ACC112 (cell line): ENCODE results near the gene PRPF8.
A peak's percentile ranks its signal among the peaks of the same experiment; 100 is the strongest.

Source experiments
- H2AFZ ChIP-seq: fragments of 200-600 bp; sonication (generic); one replicate; pipeline ENCODE4 v1.6.0; 2017; ENCODE audit warnings: antibody characterized with exemption, low read length; ENCODE audit not compliant: unreplicated experiment
- H3K27ac ChIP-seq: fragments of 200-600 bp; sonication (generic); 2 replicates; pipeline ENCODE4 v1.5.1; 2014; ENCODE audit warnings: low read depth, mild to moderate bottlenecking, antibody characterized with exemption, low read length, moderate library complexity
- H3K27me3 ChIP-seq: fragments of 200-600 bp; sonication (generic); 2 replicates; pipeline ENCODE4 v1.6.1; 2014; ENCODE audit warnings: mild to moderate bottlenecking, antibody characterized with exemption, low read length, moderate library complexity, mixed read lengths; ENCODE audit not compliant: insufficient read depth
- H3K36me3 ChIP-seq: fragments of 200-600 bp; sonication (generic); 2 replicates; pipeline ENCODE4 v1.6.1; 2016; ENCODE audit warnings: mild to moderate bottlenecking, antibody characterized with exemption, low read length, moderate library complexity, mixed read lengths; ENCODE audit not compliant: insufficient read depth
- H3K4me1 ChIP-seq: fragments of 200-600 bp; sonication (generic); one replicate; pipeline ENCODE4 v1.6.1; 2016; ENCODE audit warnings: low read length, mixed read lengths; ENCODE audit not compliant: insufficient read depth, unreplicated experiment, control insufficient read depth
- H3K4me3 ChIP-seq: fragments of 200-600 bp; sonication (generic); 2 replicates; pipeline ENCODE4 v1.5.1; 2014; ENCODE audit warnings: mild to moderate bottlenecking, low read depth, low read length
- H3K79me2 ChIP-seq: fragments of 200-600 bp; sonication (generic); one replicate; pipeline ENCODE4 v1.6.0; 2016; ENCODE audit warnings: low read length; ENCODE audit not compliant: control insufficient read depth, unreplicated experiment, insufficient read depth

PRPF8 gene

DNA sequence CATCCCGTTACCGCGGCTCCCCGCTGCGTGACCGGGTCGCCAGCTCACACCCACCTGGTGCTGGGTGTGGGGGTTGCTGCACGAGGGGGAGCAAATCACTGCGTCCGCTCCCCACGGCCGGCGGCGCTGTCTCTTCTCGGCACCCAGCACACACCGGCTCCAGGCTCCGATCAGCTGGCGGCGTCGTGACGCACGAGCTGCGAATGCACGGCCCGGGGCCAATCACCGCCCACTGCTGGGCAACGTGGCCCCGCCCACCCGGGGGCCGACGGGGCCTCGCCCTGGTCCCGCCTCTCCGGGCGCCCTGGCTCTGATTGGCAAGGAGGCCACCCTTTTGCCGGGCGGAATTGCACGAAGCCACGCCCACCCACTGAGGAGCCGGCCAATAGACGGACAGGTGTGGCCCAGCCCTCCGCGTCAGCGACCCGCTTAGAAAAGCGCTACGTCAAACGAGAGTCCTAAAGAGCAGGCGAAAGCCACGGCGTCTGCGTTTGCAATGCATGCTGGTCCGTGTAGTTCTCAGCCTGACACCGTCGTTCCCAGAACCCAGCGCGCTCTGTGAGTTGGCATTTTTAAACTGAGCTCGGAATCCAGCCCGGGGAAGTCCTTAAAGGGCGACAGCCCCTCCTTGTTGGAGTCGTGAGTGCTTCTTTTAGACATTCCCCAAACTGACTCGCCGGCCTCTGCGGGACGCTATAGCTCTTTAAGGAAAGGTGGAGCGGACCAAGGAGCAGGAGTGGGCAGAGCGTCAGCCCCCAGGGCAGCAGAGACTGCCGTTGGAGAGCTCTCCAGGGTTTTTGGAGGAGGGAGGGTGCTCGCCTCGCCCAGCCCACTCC is 31.6 kb upstream of the PRPF8 start:
- Histone ChIP-seq H3K36me3 (peaks cover 29% of the 10 kb centered on the region), H2AFZ (no peak overlapping the region), H3K27ac (peak overlapping the region; percentile 99), H3K27me3 (no peaks in the 10 kb centered on the region), H3K4me3 (peak overlapping the region; percentile 95), H3K4me1 (peaks cover 42% of the 10 kb centered on the region), H3K79me2 (peaks cover 41% of the 10 kb centered on the region)

DNA sequence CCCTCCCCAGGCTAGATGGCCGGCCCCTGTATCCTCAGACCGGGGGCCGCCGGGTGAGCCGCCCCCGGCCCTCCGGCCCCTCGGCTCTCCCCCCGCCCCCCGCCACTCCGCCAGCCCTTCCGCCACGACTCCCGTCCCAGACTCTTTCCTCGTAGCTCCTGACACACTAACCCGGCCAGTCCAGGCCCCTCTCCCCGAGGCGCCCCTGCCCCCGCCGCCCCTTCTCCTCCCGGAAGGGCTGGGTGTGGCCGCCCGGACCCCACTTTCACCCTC is 31.1 kb upstream of the PRPF8 start:
- Histone ChIP-seq H3K4me3 (peak overlapping the region; percentile 95), H3K4me1 (peaks cover 45% of the 10 kb centered on the region), H3K27ac (peak overlapping the region; percentile 97), H2AFZ (no peak overlapping the region), H3K27me3 (no peaks in the 10 kb centered on the region), H3K36me3 (peaks cover 29% of the 10 kb centered on the region), H3K79me2 (peaks cover 41% of the 10 kb centered on the region)

DNA sequence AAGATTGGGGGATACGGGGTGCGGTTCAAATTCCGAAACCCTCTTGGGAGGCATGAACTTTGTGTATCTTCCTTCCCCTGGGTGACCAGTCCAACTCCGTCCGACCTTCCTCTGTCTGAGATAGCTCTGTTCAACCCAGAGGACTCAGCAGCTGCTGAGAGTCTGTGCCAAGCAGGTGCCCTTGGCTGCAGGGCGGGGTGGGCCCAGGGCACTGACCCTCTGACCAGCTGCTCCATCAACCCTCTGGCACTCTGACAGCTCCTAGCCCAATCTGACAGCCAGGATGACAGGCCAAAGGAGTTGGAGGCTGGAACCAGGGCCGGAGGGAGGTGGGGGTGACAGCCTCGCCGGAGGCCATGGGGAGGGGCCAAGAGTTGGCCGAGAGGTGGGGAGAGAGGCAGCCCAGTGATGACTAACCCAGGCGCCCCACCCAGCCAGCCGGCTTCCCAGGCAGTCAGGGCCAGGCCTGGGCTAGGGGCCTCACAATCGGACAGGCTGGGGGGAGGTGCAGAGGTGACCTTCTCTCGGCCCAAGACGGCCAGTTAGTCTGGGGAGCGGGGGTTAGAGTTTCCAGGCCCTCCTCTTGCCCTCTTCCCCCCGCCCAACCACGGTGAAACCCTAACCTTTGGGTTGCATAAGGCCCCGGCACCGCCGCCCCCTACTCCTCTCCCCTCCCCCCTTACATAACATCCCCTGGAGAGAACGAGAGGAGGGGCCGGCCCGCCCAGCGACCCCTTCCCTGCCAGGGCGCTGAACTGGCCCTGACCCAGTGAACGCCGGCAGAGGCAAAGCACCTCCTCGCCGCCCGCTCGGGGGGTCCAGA is 30.5 kb upstream of the PRPF8 start:
- peak overlapping the region; percentile 95 for H3K4me3 ChIP-seq
- H3K27ac ChIP-seq = peak overlapping the region; percentile 97
- peaks cover 29% of the 10 kb centered on the region for H3K36me3 ChIP-seq
- no peak overlapping the region for H2AFZ ChIP-seq
- H3K79me2 ChIP-seq = peaks cover 41% of the 10 kb centered on the region
- H3K4me1 ChIP-seq = peaks cover 48% of the 10 kb centered on the region
- no peaks in the 10 kb centered on the region for H3K27me3 ChIP-seq

DNA sequence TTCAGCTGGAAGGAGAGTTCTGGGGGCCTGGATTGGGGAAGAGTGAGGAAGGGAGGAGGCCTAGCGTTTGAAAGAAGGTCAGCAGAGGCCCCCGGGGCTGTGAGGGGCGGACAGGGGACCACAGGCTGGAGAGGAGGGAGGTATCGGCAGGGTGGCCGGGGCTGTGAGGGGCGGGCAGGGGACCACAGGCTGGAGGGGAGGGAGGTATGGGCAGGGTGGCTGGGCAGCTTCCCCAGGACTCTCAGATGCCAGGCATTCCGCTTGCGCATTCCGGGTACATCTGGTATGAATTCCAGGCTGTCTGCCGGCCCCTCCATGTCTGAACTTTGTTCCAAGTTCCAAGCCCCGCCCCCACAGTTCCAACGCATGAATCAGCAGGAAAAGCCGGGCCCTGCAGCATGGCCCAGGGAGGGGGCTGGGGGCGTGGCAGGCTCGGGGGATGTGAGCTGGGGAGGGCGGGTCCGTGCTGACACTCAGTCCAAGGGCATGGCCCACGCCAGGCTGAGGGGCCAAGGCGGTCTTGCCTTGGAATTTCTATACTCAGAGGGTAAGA is 29.8 kb upstream of the PRPF8 start:
- H3K27me3 ChIP-seq = no peaks in the 10 kb centered on the region
- H3K4me1 ChIP-seq = peaks cover 48% of the 10 kb centered on the region
- peaks cover 29% of the 10 kb centered on the region for H3K36me3 ChIP-seq
- H2AFZ ChIP-seq = no peak overlapping the region
- H3K4me3 ChIP-seq = peak overlapping the region; percentile 95
- H3K79me2 ChIP-seq = peaks cover 41% of the 10 kb centered on the region
- peak overlapping the region; percentile 97 for H3K27ac ChIP-seq

DNA sequence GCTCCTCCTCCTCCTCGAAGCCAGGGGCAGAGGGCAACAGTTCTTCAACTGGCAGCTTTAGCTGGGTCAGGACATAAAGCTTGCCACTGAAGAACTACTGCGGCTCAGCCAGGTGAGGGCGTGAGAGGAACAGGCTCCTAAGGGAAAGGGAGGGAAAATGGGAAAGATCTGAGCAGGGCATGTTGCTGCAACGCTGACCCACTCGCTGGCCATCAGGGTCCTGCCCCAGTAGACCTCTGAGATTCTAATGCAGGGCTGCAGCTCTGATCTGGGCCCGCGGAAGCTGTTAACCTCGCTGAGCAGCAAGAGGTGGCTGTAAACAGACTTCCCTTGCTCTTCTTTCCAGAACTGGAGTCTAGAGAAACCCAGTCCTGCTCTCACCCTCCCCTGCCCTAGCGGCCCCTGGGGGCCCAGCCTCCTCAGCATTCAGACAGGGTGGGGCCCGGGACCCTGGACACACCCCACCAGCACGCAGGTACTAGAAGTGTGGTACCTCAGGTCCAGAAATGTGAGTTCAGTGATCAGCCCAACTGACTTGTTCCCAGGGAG is 29.3 kb upstream of the PRPF8 start:
- Histone ChIP-seq H3K27ac (peak overlapping the region; percentile 97), H3K79me2 (peaks cover 41% of the 10 kb centered on the region), H3K36me3 (peaks cover 29% of the 10 kb centered on the region), H2AFZ (no peak overlapping the region), H3K4me1 (peaks cover 48% of the 10 kb centered on the region), H3K27me3 (no peaks in the 10 kb centered on the region), H3K4me3 (peak overlapping the region; percentile 95)

DNA sequence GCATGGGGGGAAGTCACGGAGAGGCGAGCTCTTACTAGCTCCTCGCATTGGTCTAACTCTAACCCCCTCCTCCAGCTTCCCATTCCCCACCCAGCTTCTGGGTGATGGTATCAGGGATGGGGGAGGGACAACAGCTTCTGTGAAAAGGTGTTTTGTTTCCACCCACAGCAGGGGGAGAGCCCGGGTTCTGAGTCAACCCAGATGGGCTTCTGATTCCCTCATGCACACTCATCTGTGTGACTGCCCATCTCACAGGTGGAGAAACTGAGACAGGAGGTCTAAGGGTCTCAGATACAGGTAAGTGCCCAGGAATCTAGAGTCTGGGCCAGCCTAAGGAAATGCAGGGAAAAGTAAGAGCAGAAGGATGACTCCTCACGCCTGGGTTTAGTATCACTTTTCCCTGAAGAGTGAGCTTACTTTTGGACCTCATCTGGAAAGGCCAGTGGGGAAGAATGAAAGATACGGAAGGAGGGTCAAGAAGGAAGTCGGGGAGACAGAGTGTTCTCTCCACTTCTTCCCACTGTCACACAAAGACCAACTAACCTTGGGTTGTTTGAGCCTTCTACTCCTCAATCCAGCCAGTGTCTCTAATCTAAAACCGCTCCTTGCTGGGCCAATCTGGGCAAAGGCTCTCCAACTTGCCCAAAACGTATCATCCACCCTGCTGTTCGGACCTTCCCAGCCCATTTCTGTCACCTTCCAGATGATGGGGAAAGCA is 28.7 kb upstream of the PRPF8 start:
- peaks cover 29% of the 10 kb centered on the region for H3K36me3 ChIP-seq
- H3K4me1 ChIP-seq = peaks cover 41% of the 10 kb centered on the region
- H3K79me2 ChIP-seq = peaks cover 41% of the 10 kb centered on the region
- H3K4me3 ChIP-seq = peak overlapping the region; percentile 95
- H3K27me3 ChIP-seq = no peaks in the 10 kb centered on the region
- no peak overlapping the region for H2AFZ ChIP-seq
- H3K27ac ChIP-seq = peak overlapping the region; percentile 97

DNA sequence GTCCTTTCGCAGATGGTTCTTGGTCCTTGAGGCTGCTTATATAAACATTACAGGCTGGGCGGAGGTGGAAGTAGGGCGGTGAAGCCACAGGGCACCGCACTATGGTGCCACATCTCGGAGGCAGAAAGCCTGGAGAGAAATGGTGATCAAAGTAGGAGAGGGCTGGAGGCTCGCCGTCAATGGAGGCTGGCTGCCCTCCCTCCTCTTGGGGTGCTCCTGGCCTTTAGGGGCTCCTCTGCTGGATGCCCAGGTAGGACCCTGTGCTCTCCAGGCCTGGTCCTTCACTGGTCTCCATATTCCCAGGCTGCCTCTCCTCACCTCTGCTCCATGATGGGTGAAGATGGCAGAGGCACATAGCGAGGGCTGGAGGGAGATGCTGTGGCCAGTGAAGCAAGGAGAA is 27.6 kb upstream of the PRPF8 start:
- Histone ChIP-seq H3K27me3 (no peaks in the 10 kb centered on the region), H3K79me2 (peaks cover 41% of the 10 kb centered on the region), H2AFZ (no peak overlapping the region), H3K4me3 (peak overlapping the region; percentile 2; the same call in 1 of the 2 replicates), H3K36me3 (peaks cover 29% of the 10 kb centered on the region), H3K4me1 (peaks cover 35% of the 10 kb centered on the region), H3K27ac (0 out of 2 replicates have a peak overlapping the region, but pooled peaks have one; percentile 20)

DNA sequence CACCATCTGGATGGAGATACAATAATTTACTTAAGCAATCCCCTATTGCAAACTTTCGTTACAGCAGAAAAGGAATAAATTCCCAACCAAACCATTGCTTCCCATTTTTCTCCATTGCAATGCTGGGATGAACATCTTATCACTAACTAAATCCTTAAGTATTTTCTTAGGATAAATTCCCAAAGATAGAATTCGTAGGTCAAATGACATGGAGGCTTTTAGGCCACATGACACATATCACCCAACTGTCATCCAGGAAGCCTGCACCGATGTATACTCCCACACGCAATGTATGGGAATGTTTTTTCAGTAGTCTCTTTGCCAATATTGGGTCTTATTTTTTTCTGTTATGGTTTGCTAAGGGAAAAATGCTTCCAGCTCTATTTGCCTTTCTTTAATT is 27.1 kb upstream of the PRPF8 start:
- H3K27me3 ChIP-seq = no peaks in the 10 kb centered on the region
- no peak overlapping the region for H2AFZ ChIP-seq
- H3K79me2 ChIP-seq = peaks cover 41% of the 10 kb centered on the region
- H3K27ac ChIP-seq = 0 out of 2 replicates have a peak overlapping the region, but pooled peaks have one; percentile 20
- H3K4me3 ChIP-seq = peak overlapping the region; percentile 37
- peaks cover 35% of the 10 kb centered on the region for H3K4me1 ChIP-seq
- H3K36me3 ChIP-seq = peaks cover 29% of the 10 kb centered on the region

DNA sequence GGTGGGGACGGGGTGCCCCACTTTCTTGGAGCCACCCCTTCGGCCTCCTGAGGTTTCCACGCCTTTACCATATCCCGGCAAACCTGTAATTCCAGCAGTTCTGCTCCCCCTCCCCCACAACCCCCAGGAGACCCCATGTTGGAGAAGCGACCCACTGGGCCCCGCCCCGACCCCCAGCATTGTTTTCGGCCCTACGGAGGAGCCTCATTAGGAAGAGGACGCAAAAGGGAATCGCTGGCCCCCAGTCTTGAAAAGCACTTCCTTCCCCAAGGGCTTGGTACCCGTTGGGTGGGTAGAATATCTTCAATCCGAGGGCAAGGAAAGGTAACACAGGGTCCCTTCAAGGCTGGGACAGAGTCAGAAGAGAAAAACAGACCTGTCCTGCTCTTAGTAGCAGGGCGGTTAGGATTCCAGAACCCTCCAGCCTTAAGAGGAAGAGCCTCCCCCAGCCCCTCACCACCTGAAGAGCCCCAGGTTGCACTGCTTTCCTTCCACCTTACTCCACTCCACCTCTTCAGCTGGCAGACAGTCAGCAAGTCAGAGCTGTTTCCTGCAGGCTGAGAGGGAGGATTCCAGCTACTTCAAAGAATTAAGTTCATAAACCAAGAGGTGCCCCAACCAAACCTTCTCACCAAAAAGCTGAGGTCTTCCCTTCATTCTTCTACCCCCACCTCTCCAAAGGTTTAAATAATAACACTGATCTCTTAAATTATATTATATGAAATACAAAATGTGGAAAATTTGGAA is 26.3 kb upstream of the PRPF8 start:
- Histone ChIP-seq H3K27me3 (no peaks in the 10 kb centered on the region), H3K79me2 (peaks cover 41% of the 10 kb centered on the region), H3K4me3 (peak overlapping the region; percentile 71), H3K4me1 (peaks cover 35% of the 10 kb centered on the region), H3K36me3 (peaks cover 29% of the 10 kb centered on the region), H3K27ac (no peak overlapping the region), H2AFZ (no peak overlapping the region)
